OCI-LY3 (cell line): ENCODE measurements around the gene PARPBP.

Experiments
- CTCF ChIP-seq: fragments of 200-600, 300-600 bp; sonication (generic); IDR thresholded peaks from 2 replicates; pipeline ENCODE4 v1.5.1; 2014; ENCODE audit warnings: antibody characterized with exemption, low read length, low read depth
- EZH2phosphoT487 ChIP-seq: fragments of 200-600 bp; shearing (Covaris generic); IDR thresholded peaks from 2 replicates; pipeline ENCODE4 v1.6.1; 2018; ENCODE audit warnings: antibody characterized with exemption, mixed run types, low read depth

GRCh38 chr12:102195826-102196225, 75.8 kb downstream of the PARPBP start:
- TF ChIP-seq CTCF (no peak), EZH2phosphoT487 (no peak)
